ENCODE measurements around the gene OLFML1. TPM values are rescaled to one million over a fixed set of nuclear protein-coding genes. Genes with fewer than 3 reads are reported as not detected.

OLFML1 gene
- total RNA-seq, 1 experiment from 2014 or later, result not detected

DNA sequence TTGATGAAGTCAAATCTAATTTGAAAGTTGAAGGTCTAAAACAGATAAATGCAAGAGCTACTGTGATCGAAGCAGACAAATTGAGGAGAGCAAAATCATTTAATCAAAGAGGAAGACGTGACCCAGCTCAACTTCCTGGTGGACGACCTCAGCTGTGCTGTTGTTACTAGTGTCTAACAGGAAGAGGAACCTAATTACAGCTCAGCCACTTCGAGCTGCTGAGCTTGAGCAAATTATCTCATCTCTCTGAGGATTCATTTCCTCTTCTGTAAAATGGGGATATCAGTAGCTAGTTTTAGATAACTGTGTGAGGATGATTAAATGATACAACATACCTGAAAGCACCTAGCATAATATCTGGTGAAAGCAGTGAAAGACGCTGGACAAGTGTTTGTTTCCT lies 48.6 kb upstream of the OLFML1 start:
- Histone ChIP-seq H3K79me2 (ENCODE audit: low read length) (no peaks in the 10 kb centered on the region), H3F3A (ENCODE audit: low read length, unreplicated experiment) (no peaks in the 10 kb centered on the region), H3K4me3 (ENCODE audit: low read length) (no peak overlapping the region), H3K27me3 (ENCODE audit: low read length) (no peaks in the 10 kb centered on the region), H3K4me1 (ENCODE audit: insufficient read depth, low read length) (no peaks in the 10 kb centered on the region), H3K9me2 (replicated peaks; ENCODE audit: low read length) (no peaks in the 10 kb centered on the region), H3K9me3 (ENCODE audit: low read length) (no peaks in the 10 kb centered on the region), H2AFZ (ENCODE audit: low read length) (no peak overlapping the region), H3K9ac (ENCODE audit: low read length) (no peak overlapping the region), H4K20me1 (ENCODE audit: low read length) (no peaks in the 10 kb centered on the region), H3K4me2 (ENCODE audit: low read length) (no peak overlapping the region), H3K36me3 (ENCODE audit: low read depth, low read length) (no peaks in the 10 kb centered on the region), H3K27ac (ENCODE audit: low read length) (no peak overlapping the region)
- intact Hi-C loops (cut with micrococcal nuclease), result no loop called here
- TF ChIP-seq EZH2 (IDR thresholded peaks at IDR 0.05; ENCODE audit: low read length, unreplicated experiment) (no peak), EZH2phosphoT487 (IDR thresholded peaks at IDR 0.05; ENCODE audit: borderline replicate concordance, low read length) (no peak)
- TF ChIP-seq, protein P1, sequence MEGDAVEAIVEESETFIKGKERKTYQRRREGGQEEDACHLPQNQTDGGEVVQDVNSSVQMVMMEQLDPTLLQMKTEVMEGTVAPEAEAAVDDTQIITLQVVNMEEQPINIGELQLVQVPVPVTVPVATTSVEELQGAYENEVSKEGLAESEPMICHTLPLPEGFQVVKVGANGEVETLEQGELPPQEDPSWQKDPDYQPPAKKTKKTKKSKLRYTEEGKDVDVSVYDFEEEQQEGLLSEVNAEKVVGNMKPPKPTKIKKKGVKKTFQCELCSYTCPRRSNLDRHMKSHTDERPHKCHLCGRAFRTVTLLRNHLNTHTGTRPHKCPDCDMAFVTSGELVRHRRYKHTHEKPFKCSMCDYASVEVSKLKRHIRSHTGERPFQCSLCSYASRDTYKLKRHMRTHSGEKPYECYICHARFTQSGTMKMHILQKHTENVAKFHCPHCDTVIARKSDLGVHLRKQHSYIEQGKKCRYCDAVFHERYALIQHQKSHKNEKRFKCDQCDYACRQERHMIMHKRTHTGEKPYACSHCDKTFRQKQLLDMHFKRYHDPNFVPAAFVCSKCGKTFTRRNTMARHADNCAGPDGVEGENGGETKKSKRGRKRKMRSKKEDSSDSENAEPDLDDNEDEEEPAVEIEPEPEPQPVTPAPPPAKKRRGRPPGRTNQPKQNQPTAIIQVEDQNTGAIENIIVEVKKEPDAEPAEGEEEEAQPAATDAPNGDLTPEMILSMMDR (conservative IDR thresholded peaks at IDR 0.05; ENCODE audit: low read depth, low read length), result no peak
- POLR2A ChIA-PET (ENCODE audit: unreplicated experiment), result no interaction called here
- CTCF ChIA-PET, result no interaction called here
- no TSS peak for BruUV-seq (replicated peaks)
- ATAC-seq, result no peak
- no peak for DNase-seq

GRCh38 chr11:7437696-7438095 lies 47.6 kb upstream of the OLFML1 start:
- H3K9me2 ChIP-seq (replicated peaks; ENCODE audit: low read length), result no peaks in the 10 kb centered on the region
- CTCF ChIA-PET, result no interaction called here
- BruUV-seq (replicated peaks), result no TSS peak
- H3F3A ChIP-seq (ENCODE audit: low read length, unreplicated experiment), result no peaks in the 10 kb centered on the region
- no peaks in the 10 kb centered on the region for H4K20me1 ChIP-seq (ENCODE audit: low read length)
- TF ChIP-seq, protein P1 (conservative IDR thresholded peaks at IDR 0.05; ENCODE audit: low read depth, low read length), result no peak
- TF ChIP-seq EZH2 (IDR thresholded peaks at IDR 0.05; ENCODE audit: low read length, unreplicated experiment), result no peak
- TF ChIP-seq EZH2phosphoT487 (IDR thresholded peaks at IDR 0.05; ENCODE audit: borderline replicate concordance, low read length), result no peak
- POLR2A ChIA-PET (ENCODE audit: unreplicated experiment), result no interaction called here
- H3K79me2 ChIP-seq (ENCODE audit: low read length), result no peaks in the 10 kb centered on the region
- no peaks in the 10 kb centered on the region for H3K4me1 ChIP-seq (ENCODE audit: insufficient read depth, low read length)
- no peak overlapping the region for H3K4me3 ChIP-seq (ENCODE audit: low read length)
- no peak overlapping the region for H3K4me2 ChIP-seq (ENCODE audit: low read length)
- H3K36me3 ChIP-seq (ENCODE audit: low read depth, low read length), result no peaks in the 10 kb centered on the region
- DNase-seq, result no peak
- no peak overlapping the region for H2AFZ ChIP-seq (ENCODE audit: low read length)
- H3K27me3 ChIP-seq (ENCODE audit: low read length), result no peaks in the 10 kb centered on the region
- intact Hi-C loops (cut with micrococcal nuclease), result no loop called here
- no peak overlapping the region for H3K27ac ChIP-seq (ENCODE audit: low read length)
- no peak for ATAC-seq
- H3K9me3 ChIP-seq (ENCODE audit: low read length), result no peaks in the 10 kb centered on the region
- H3K9ac ChIP-seq (ENCODE audit: low read length), result no peak overlapping the region

- no TSS peak for BruUV-seq (replicated peaks)
- Histone ChIP-seq H3K9me3 (ENCODE audit: low read length) (no peaks in the 10 kb centered on the region), H3K27me3 (ENCODE audit: low read length) (no peaks in the 10 kb centered on the region), H3K9me2 (replicated peaks; ENCODE audit: low read length) (no peaks in the 10 kb centered on the region), H3K79me2 (ENCODE audit: low read length) (no peaks in the 10 kb centered on the region), H3K4me1 (ENCODE audit: insufficient read depth, low read length) (no peaks in the 10 kb centered on the region), H3K36me3 (ENCODE audit: low read depth, low read length) (no peaks in the 10 kb centered on the region), H3K27ac (ENCODE audit: low read length) (no peak overlapping the region), H2AFZ (ENCODE audit: low read length) (no peak overlapping the region), H4K20me1 (ENCODE audit: low read length) (no peaks in the 10 kb centered on the region), H3K9ac (ENCODE audit: low read length) (no peak overlapping the region), H3F3A (ENCODE audit: low read length, unreplicated experiment) (no peaks in the 10 kb centered on the region), H3K4me2 (ENCODE audit: low read length) (no peak overlapping the region), H3K4me3 (ENCODE audit: low read length) (no peak overlapping the region)
- DNase-seq, result no peak
- intact Hi-C loops (cut with micrococcal nuclease), result no loop called here
- ChIA-PET CTCF (no interaction called here), POLR2A (ENCODE audit: unreplicated experiment) (no interaction called here)
- TF ChIP-seq EZH2 (IDR thresholded peaks at IDR 0.05; ENCODE audit: low read length, unreplicated experiment) (no peak), EZH2phosphoT487 (IDR thresholded peaks at IDR 0.05; ENCODE audit: borderline replicate concordance, low read length) (no peak)
- TF ChIP-seq, protein P1 (conservative IDR thresholded peaks at IDR 0.05; ENCODE audit: low read depth, low read length), result no peak
- no peak for ATAC-seq
Observed at GRCh38 chr11:7439746-7440320, 45.5 kb upstream of the OLFML1 start.
